HepG2 (cell line): ENCODE data around the gene GATM.

Source experiments
- PLSCR1 ChIP-seq: sonication (generic); formaldehyde crosslinking; IDR thresholded peaks from 2 replicates; pipeline ENCODE4 v1.5.0; 2020; ENCODE audit warnings: missing genetic modification reagents, mild to moderate bottlenecking, borderline replicate concordance
- RAD51 ChIP-seq: fragments of 450-650 bp; IDR thresholded peaks from 2 replicates; pipeline ENCODE4 v1.6.1; 2016; ENCODE audit warnings: borderline replicate concordance
- TCF12 ChIP-seq, 2 experiments: fragments of 450-650 bp in 1 of 2; sonication (generic) in 1 of 2; formaldehyde crosslinking in 1 of 2; IDR thresholded peaks; 2 replicates each; pipeline versions ENCODE4 v1.6.1 to v1.8.0; 2017 to 2022; ENCODE audit warnings: antibody characterized with exemption in 1 of 2, mild to moderate bottlenecking in 1 of 2, missing genetic modification reagents in 1 of 2, moderate library complexity in 1 of 2
- ZNF292 ChIP-seq: sonication (generic); formaldehyde crosslinking; IDR thresholded peaks from 2 replicates; pipeline ENCODE4 v1.8.1; 2022; ENCODE audit warnings: mild to moderate bottlenecking, low read depth, missing genetic modification reagents, borderline replicate concordance
- TF ChIP-seq, protein P1 (sequence below): sonication (generic); formaldehyde crosslinking; IDR thresholded peaks from 2 replicates; pipeline ENCODE4 v1.4.0; 2020; ENCODE audit warnings: mild to moderate bottlenecking, missing genetic modification reagents, borderline replicate concordance

- TF ChIP-seq PLSCR1 (no peak), ZNF292 (no peak), TCF12 (IDR thresholded peaks at IDR 0.05) (no peak), TCF12 (CRISPR knock-in tag; IDR thresholded peaks at IDR 0.05) (no peak), RAD51 (no peak)
- TF ChIP-seq, protein P1, sequence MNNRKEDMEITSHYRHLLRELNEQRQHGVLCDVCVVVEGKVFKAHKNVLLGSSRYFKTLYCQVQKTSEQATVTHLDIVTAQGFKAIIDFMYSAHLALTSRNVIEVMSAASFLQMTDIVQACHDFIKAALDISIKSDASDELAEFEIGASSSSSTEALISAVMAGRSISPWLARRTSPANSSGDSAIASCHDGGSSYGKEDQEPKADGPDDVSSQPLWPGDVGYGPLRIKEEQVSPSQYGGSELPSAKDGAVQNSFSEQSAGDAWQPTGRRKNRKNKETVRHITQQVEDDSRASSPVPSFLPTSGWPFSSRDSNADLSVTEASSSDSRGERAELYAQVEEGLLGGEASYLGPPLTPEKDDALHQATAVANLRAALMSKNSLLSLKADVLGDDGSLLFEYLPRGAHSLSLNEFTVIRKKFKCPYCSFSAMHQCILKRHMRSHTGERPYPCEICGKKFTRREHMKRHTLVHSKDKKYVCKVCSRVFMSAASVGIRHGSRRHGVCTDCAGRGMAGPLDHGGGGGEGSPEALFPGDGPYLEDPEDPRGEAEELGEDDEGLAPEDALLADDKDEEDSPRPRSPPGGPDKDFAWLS (CRISPR knock-in tag): no peak
These were observed 11.0 kb upstream of the GATM start for GRCh38 chr15:45389351-45389750.
